WTC11 (cell line): ENCODE results near the gene DISC1. TPM values are rescaled to one million over a fixed set of nuclear protein-coding genes. Genes with fewer than 3 reads are reported as not detected.

Experiments used
- ATAC-seq: fragments of 200-7000 bp; cut with Tn5 transposase; 2 replicates; pipeline ENCODE4 v1.10.0; 2021; ENCODE audit warnings: mild to moderate bottlenecking, moderate library complexity
- CTCF ChIA-PET: fragments of 300-600 bp; sonication (Branson Sonifier 250); formaldehyde crosslinking; loops from one replicate; lab custom pipeline; 2021; ENCODE audit warnings: antibody characterized with exemption; lab: Charles Lee
- POLR2A ChIA-PET: fragments of 350-600 bp; sonication (Branson Sonifier 250); formaldehyde crosslinking; loops from one replicate; lab custom pipeline; 2021; ENCODE audit warnings: antibody characterized with exemption; lab: Charles Lee
- DNase-seq: peaks from one replicate; pipeline ENCODE4 v3.0.0; 2021; ENCODE audit warnings: low spot score
- H3K27ac Mint-ChIP-seq: 2 replicates; pipeline ENCODE4 v1.8.0; 2021; ENCODE audit warnings: mixed read lengths
- H3K27me3 Mint-ChIP-seq: 2 replicates; pipeline ENCODE4 v1.8.0; 2021; ENCODE audit warnings: low read depth, mild to moderate bottlenecking, moderate library complexity, mixed read lengths
- H3K36me3 Mint-ChIP-seq: 2 replicates; pipeline ENCODE4 v1.8.0; 2021; ENCODE audit warnings: mixed read lengths
- H3K4me1 Mint-ChIP-seq: 2 replicates; pipeline ENCODE4 v1.8.0; 2022; ENCODE audit warnings: mixed read lengths
- H3K4me3 Mint-ChIP-seq: 2 replicates; pipeline ENCODE4 v1.8.0; 2021; ENCODE audit warnings: mild to moderate bottlenecking, moderate library complexity, mixed read lengths
- H3K9me3 Mint-ChIP-seq: 2 replicates; pipeline ENCODE4 v1.8.0; 2021; ENCODE audit warnings: mixed read lengths
- AR ChIP-seq: fragments of 250-450 bp; sonication (Bioruptor Pico); IDR thresholded peaks from 2 replicates; pipeline ENCODE4 v1.9.0; 2021; ENCODE audit warnings: mild to moderate bottlenecking
- CREB1 ChIP-seq: sonication (generic); formaldehyde crosslinking; IDR thresholded peaks from 2 replicates; pipeline ENCODE4 v1.8.0; 2023; ENCODE audit warnings: mild to moderate bottlenecking, missing genetic modification reagents
- E2F4 ChIP-seq: sonication (generic); formaldehyde crosslinking; IDR thresholded peaks from 2 replicates; pipeline ENCODE4 v1.8.1; 2022; ENCODE audit warnings: low read depth, mild to moderate bottlenecking, moderate library complexity, missing genetic modification reagents, borderline replicate concordance
- ELF4 ChIP-seq: sonication (generic); formaldehyde crosslinking; IDR thresholded peaks from 2 replicates; pipeline ENCODE4 v1.8.1; 2022; ENCODE audit warnings: low read depth, mild to moderate bottlenecking, moderate library complexity, missing genetic modification reagents
- FOXJ3 ChIP-seq: sonication (generic); formaldehyde crosslinking; IDR thresholded peaks from 2 replicates; pipeline ENCODE4 v1.9.0; 2021; ENCODE audit warnings: missing genetic modification reagents, mild to moderate bottlenecking, borderline replicate concordance
- GRHL2 ChIP-seq: fragments of 250-450 bp; sonication (Bioruptor Pico); IDR thresholded peaks from 2 replicates; pipeline ENCODE4 v1.8.0; 2022; ENCODE audit warnings: mild to moderate bottlenecking, moderate library complexity; ENCODE audit not compliant: insufficient replicate concordance, severe bottlenecking
- GTF2I ChIP-seq: fragments of 250-450 bp; sonication (Bioruptor Pico); conservative IDR thresholded peaks from 2 replicates; pipeline ENCODE4 v1.4.0; 2021; ENCODE audit warnings: mild to moderate bottlenecking
- HMGXB4 ChIP-seq: sonication (generic); formaldehyde crosslinking; IDR thresholded peaks from 2 replicates; pipeline ENCODE4 v1.8.1; 2023; ENCODE audit warnings: mild to moderate bottlenecking, moderate library complexity, missing genetic modification reagents
- IRF1 ChIP-seq: sonication (generic); formaldehyde crosslinking; IDR thresholded peaks from 2 replicates; pipeline ENCODE4 v1.8.0; 2023; ENCODE audit warnings: missing genetic modification reagents
- MXD4 ChIP-seq: fragments of 250-450 bp; sonication (Bioruptor Pico); IDR thresholded peaks from 2 replicates; pipeline ENCODE4 v1.8.0; 2021; ENCODE audit warnings: mild to moderate bottlenecking, moderate library complexity, borderline replicate concordance
- MYBL2 ChIP-seq: sonication (generic); formaldehyde crosslinking; IDR thresholded peaks from 2 replicates; pipeline ENCODE4 v1.8.1; 2023; ENCODE audit warnings: mild to moderate bottlenecking, moderate library complexity, missing genetic modification reagents
- NR1H2 ChIP-seq: sonication (generic); formaldehyde crosslinking; IDR thresholded peaks from 2 replicates; pipeline ENCODE4 v1.9.0; 2021; ENCODE audit warnings: mild to moderate bottlenecking, moderate library complexity, missing genetic modification reagents
- OVOL2 ChIP-seq: fragments of 250-450 bp; sonication (Bioruptor Pico); IDR thresholded peaks from 2 replicates; pipeline ENCODE4 v1.9.0; 2021; ENCODE audit warnings: mild to moderate bottlenecking, borderline replicate concordance
- SMAD3 ChIP-seq: sonication (generic); formaldehyde crosslinking; IDR thresholded peaks from 2 replicates; pipeline ENCODE4 v1.8.0; 2022; ENCODE audit warnings: missing genetic modification reagents, mild to moderate bottlenecking, borderline replicate concordance
- SMAD4 ChIP-seq: sonication (generic); formaldehyde crosslinking; IDR thresholded peaks from 2 replicates; pipeline ENCODE4 v1.8.0; 2022; ENCODE audit warnings: mild to moderate bottlenecking, missing genetic modification reagents
- SP1 ChIP-seq: sonication (generic); formaldehyde crosslinking; conservative IDR thresholded peaks from 2 replicates; pipeline ENCODE4 v1.8.1; 2022; ENCODE audit warnings: missing genetic modification reagents
- USF1 ChIP-seq: sonication (generic); formaldehyde crosslinking; IDR thresholded peaks from 2 replicates; pipeline ENCODE4 v1.8.0; 2022; ENCODE audit warnings: mild to moderate bottlenecking, missing genetic modification reagents
- ZBTB43 ChIP-seq: sonication (generic); formaldehyde crosslinking; IDR thresholded peaks from 2 replicates; pipeline ENCODE4 v1.8.1; 2023; ENCODE audit warnings: mild to moderate bottlenecking, missing genetic modification reagents
- ZNF263 ChIP-seq: sonication (generic); formaldehyde crosslinking; IDR thresholded peaks from 2 replicates; pipeline ENCODE4 v1.8.1; 2022; ENCODE audit warnings: low read depth, mild to moderate bottlenecking, moderate library complexity, missing genetic modification reagents
- ZNF317 ChIP-seq: sonication (generic); formaldehyde crosslinking; IDR thresholded peaks from 2 replicates; pipeline ENCODE4 v1.8.1; 2023; ENCODE audit warnings: low read depth, mild to moderate bottlenecking, moderate library complexity, missing genetic modification reagents, borderline replicate concordance
- ZNF423 ChIP-seq: fragments of 250-450 bp; sonication (Bioruptor Pico); IDR thresholded peaks from 2 replicates; pipeline ENCODE4 v2.1.2; 2022; ENCODE audit warnings: mild to moderate bottlenecking, moderate library complexity
- ZNF512 ChIP-seq: sonication (generic); formaldehyde crosslinking; IDR thresholded peaks from 2 replicates; pipeline ENCODE4 v1.8.1; 2022; ENCODE audit warnings: missing genetic modification reagents, borderline replicate concordance
- ZNF671 ChIP-seq: fragments of 250-450 bp; sonication (Bioruptor Pico); IDR thresholded peaks from 2 replicates; pipeline ENCODE4 v1.8.0; 2021; ENCODE audit warnings: mild to moderate bottlenecking
- total RNA-seq: library from RNA; stranded (reverse); gene quantifications from 3 replicates; pipeline ENCODE4 v1.2.3, GENCODE V29; 2021

DISC1 gene
- total RNA-seq, 1 experiment from 2014 or later: 5.5 TPM

GRCh38 chr1:231871878-231872277 is 245.3 kb downstream of the DISC1 start (continued):
- TF ChIP-seq ZBTB43 (CRISPR knock-in tag): no peak
- no peak for TF ChIP-seq GRHL2
- TF ChIP-seq NR1H2 (CRISPR knock-in tag): no peak
- no peak for TF ChIP-seq E2F4 (CRISPR knock-in tag)
- no peak for TF ChIP-seq ZNF512 (CRISPR knock-in tag)
- no peak for TF ChIP-seq USF1 (CRISPR knock-in tag)
- TF ChIP-seq MYBL2 (CRISPR knock-in tag): no peak
- no peak for TF ChIP-seq ZNF263 (CRISPR knock-in tag)

GRCh38 chr1:231872461-231872910 is 245.9 kb downstream of the DISC1 start:
- Mint-ChIP-seq H3K27ac (no peak overlapping the region), H3K27me3 (peaks cover 11% of the 10 kb centered on the region), H3K4me3 (no peak overlapping the region), H3K9me3 (peaks cover 15% of the 10 kb centered on the region), H3K36me3 (peaks cover 3% of the 10 kb centered on the region), H3K4me1 (peaks cover 17% of the 10 kb centered on the region)
- no peak for DNase-seq
- POLR2A ChIA-PET: no interaction called here
- CTCF ChIA-PET: no interaction called here
- ATAC-seq: no peak
- TF ChIP-seq AR (CRISPR knock-in tag) (no peak), ZNF671 (CRISPR knock-in tag) (no peak), SMAD3 (CRISPR knock-in tag) (no peak), CREB1 (CRISPR knock-in tag) (no peak), FOXJ3 (no peak), MYBL2 (CRISPR knock-in tag) (no peak), GTF2I (CRISPR knock-in tag) (no peak), GRHL2 (no peak), MXD4 (CRISPR knock-in tag) (no peak), ZNF317 (CRISPR knock-in tag) (no peak), IRF1 (CRISPR knock-in tag) (no peak), ZNF263 (CRISPR knock-in tag) (no peak), SMAD4 (CRISPR knock-in tag) (no peak), HMGXB4 (CRISPR knock-in tag) (no peak), ZNF423 (CRISPR knock-in tag) (no peak), SP1 (CRISPR knock-in tag) (no peak), OVOL2 (CRISPR knock-in tag) (no peak), ELF4 (CRISPR knock-in tag) (no peak), USF1 (CRISPR knock-in tag) (no peak)
